ENCODE data around the gene ZNF556. TPM values are rescaled to one million over a fixed set of nuclear protein-coding genes. Genes with fewer than 3 reads are reported as not detected.
A peak's percentile ranks its signal among the peaks of the same experiment; 100 is the strongest.
"Not testable (repeated sequence)": the region's sequence is repeated elsewhere in the genome, so short reads cannot be mapped to it uniquely, and the experiment has no call there.

ZNF556 gene
- total RNA-seq, 2 donors from 2014 or later = 0.28 TPM; not detected in 1

DNA sequence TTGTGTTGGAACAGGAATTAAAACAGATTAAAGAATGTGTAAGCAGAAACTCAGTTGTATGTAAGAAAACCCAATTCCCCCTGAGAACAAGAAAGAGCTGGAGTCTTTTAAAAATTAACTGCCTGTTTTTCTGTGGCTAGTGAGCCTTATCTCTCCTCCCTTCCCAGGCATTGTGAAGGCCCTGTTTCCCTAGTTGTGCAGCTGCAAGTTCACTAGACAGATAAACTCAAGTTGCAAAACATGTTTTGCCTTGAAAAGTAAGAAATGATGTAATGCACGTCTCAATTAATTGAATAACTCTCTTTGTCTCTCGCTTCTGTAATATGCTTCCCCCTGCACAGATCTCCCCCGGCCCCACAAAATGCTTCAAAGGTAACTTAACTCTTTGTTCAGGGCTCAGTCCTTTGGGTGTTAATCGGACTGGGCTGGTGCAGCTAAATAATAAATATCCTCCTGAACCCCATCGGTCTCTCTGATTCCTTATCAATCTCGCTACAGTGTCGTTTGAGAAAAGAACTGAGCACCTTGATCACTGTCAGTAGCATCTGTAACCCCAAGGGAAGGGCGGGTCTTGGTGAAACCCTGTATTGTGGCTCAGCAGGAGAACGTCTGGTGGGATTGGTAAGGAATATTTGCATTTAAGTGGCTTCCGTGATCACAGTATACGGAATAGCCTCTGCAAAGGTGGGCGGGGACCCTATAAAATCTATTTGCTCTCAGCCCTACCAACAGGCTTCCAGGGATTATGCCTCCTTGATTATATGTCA, 1.6 kb upstream of the ZNF556 start:
- intact Hi-C loops (cut with DNase I) = no loop called here
- TF ChIP-seq, protein P1, sequence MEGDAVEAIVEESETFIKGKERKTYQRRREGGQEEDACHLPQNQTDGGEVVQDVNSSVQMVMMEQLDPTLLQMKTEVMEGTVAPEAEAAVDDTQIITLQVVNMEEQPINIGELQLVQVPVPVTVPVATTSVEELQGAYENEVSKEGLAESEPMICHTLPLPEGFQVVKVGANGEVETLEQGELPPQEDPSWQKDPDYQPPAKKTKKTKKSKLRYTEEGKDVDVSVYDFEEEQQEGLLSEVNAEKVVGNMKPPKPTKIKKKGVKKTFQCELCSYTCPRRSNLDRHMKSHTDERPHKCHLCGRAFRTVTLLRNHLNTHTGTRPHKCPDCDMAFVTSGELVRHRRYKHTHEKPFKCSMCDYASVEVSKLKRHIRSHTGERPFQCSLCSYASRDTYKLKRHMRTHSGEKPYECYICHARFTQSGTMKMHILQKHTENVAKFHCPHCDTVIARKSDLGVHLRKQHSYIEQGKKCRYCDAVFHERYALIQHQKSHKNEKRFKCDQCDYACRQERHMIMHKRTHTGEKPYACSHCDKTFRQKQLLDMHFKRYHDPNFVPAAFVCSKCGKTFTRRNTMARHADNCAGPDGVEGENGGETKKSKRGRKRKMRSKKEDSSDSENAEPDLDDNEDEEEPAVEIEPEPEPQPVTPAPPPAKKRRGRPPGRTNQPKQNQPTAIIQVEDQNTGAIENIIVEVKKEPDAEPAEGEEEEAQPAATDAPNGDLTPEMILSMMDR (IDR thresholded peaks at IDR 0.05) = no peak
- TF ChIP-seq POLR2AphosphoS5 (IDR thresholded peaks at IDR 0.05) (no peak), POLR2A (IDR thresholded peaks at IDR 0.05) (no peak)
- H3K4me3 ChIP-seq = no peak overlapping the region
- 38% methylated on average over 12 of the region's 12 CpGs for WGBS
- DNase-seq (ENCODE audit: low spot score) = no peak
- no peaks in the 10 kb centered on the region for H3K9me3 ChIP-seq
- no peaks in the 10 kb centered on the region for H3K27me3 ChIP-seq (replicated peaks; ENCODE audit: insufficient read depth)
- no peak overlapping the region for H3K27ac ChIP-seq
- no peaks in the 10 kb centered on the region for H3K4me1 ChIP-seq (replicated peaks)
- no peaks in the 10 kb centered on the region for H3K36me3 ChIP-seq

DNA sequence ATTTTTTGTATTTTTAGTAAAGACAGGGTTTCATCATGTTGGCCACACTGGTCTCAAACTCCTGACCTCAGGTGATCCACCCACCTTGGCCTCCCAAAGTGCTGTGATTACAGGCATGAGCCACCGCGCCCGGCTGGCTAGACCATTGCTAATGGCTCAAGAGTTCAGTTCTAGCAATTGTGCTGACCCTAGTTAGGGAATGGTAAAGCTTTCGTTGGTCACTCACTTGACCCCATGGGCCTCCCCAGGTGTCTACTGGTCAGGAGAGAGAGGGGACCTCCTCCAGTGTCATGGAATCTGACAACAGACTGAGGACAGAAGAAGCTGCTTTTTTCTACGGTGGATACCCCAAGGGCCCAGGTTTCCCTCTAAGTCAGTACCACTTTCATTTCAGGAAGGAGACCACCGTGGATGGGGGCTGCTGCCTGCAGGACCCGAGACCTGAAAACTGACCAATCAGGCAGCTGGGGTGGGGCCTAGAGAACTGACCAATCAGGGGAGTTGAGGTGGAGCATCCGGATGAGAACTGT, 575 bp upstream of the ZNF556 start:
- Histone ChIP-seq H3K4me1 (replicated peaks) (no peaks in the 10 kb centered on the region), H3K9me3 (no peaks in the 10 kb centered on the region), H3K36me3 (no peaks in the 10 kb centered on the region), H3K4me3 (no peak overlapping the region), H3K27ac (no peak overlapping the region), H3K27me3 (replicated peaks; ENCODE audit: insufficient read depth) (no peaks in the 10 kb centered on the region)
- TF ChIP-seq POLR2A (IDR thresholded peaks at IDR 0.05) (no peak), POLR2AphosphoS5 (IDR thresholded peaks at IDR 0.05) (no peak)
- TF ChIP-seq, protein P1 (IDR thresholded peaks at IDR 0.05) = no peak
- no peak for DNase-seq (ENCODE audit: low spot score)
- 84% methylated on average over 8 of the region's 8 CpGs for WGBS
- intact Hi-C loops (cut with DNase I) = no loop called here

DNA sequence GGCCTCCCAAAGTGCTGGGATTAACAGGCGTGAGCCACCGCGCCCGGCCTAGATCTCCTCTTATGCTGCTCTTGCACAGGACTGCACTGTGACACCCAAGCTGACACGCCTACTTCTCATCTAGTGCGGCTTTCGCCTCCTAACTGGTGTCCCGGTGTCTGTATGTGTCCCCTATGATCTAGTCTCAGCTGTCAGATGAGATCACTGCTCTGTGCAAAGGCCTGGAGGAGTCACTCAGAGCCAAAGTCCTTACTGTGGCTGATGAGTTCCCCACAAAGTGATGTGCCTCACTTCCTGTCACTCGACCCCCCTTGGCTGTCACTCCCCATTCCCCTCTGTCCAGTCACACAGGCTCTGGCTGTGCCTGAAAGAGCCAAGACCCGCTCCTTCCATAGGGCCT, 2.5 kb downstream of the ZNF556 start:
- WGBS = 90% methylated on average over 10 of the region's 10 CpGs
- intact Hi-C loops (cut with DNase I) = no loop called here

DNA sequence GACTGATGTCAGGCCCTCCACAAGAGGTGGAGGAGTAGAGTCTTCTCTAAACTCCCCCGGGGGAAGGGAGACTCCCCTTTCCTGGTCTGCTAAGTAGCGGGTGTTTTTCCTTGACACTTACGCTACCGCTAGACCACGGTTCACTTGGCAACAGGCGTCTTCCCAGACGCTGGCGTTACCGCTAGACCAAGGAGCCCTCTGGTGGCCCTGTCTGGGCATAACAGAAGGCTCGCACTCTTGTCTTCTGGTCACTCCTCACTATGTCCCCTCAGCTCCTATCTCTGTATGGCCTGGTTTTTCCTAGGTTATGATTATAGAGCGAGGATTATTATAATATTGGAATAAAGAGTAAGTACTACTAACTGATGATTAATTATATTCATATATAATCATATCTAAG, 5.0 kb downstream of the ZNF556 start:
- H3K9me3 ChIP-seq; H3K4me3 ChIP-seq; H3K4me1 ChIP-seq (replicated peaks); H3K36me3 ChIP-seq; intact Hi-C loops (cut with DNase I); H3K27ac ChIP-seq; H3K27me3 ChIP-seq (replicated peaks; ENCODE audit: insufficient read depth); DNase-seq (ENCODE audit: low spot score): not testable (repeated sequence)
- WGBS = 14% methylated on average over 11 of the region's 11 CpGs
- TF ChIP-seq, protein P1 (IDR thresholded peaks at IDR 0.05) = peak in 1 of 4 experiments; percentile 42

More for the DNA sequence above, 2.5 kb downstream of the ZNF556 start:
- Histone ChIP-seq H3K9me3 (no peaks in the 10 kb centered on the region), H3K27me3 (replicated peaks; ENCODE audit: insufficient read depth) (no peaks in the 10 kb centered on the region), H3K4me1 (replicated peaks) (no peaks in the 10 kb centered on the region), H3K27ac (no peak overlapping the region), H3K4me3 (no peak overlapping the region), H3K36me3 (no peaks in the 10 kb centered on the region)
- TF ChIP-seq, protein P1 (IDR thresholded peaks at IDR 0.05) = no peak
- TF ChIP-seq POLR2A (IDR thresholded peaks at IDR 0.05) = no peak
- no peak for TF ChIP-seq POLR2AphosphoS5 (IDR thresholded peaks at IDR 0.05)
- DNase-seq (ENCODE audit: low spot score) = no peak
